ENCODE results near the gene GPRIN2. TPM values are rescaled to one million over a fixed set of nuclear protein-coding genes. Genes with fewer than 3 reads are reported as not detected.

The GPRIN2 gene
- total RNA-seq, 3 donors from 2014 or later: 5.9 to 6.9 TPM; not detected in 1

GRCh38 chr10:46545861-46546590, 10.4 kb downstream of the GPRIN2 start:
- H3K36me3 ChIP-seq: no peaks in the 10 kb centered on the region
- no peak for DNase-seq (ENCODE audit: low spot score in 2 of 2)
- intact Hi-C loops (cut with DNase I; ENCODE audit: low total_unique reads): no loop called here
- H3K27ac ChIP-seq: no peak overlapping the region
- H3K4me3 ChIP-seq: no peak overlapping the region
- H3K4me1 ChIP-seq: no peaks in the 10 kb centered on the region
- no peak for TF ChIP-seq POLR2A (IDR thresholded peaks at IDR 0.05)
- H3K9me3 ChIP-seq: no peaks in the 10 kb centered on the region
- H3K27me3 ChIP-seq: no peaks in the 10 kb centered on the region

DNA sequence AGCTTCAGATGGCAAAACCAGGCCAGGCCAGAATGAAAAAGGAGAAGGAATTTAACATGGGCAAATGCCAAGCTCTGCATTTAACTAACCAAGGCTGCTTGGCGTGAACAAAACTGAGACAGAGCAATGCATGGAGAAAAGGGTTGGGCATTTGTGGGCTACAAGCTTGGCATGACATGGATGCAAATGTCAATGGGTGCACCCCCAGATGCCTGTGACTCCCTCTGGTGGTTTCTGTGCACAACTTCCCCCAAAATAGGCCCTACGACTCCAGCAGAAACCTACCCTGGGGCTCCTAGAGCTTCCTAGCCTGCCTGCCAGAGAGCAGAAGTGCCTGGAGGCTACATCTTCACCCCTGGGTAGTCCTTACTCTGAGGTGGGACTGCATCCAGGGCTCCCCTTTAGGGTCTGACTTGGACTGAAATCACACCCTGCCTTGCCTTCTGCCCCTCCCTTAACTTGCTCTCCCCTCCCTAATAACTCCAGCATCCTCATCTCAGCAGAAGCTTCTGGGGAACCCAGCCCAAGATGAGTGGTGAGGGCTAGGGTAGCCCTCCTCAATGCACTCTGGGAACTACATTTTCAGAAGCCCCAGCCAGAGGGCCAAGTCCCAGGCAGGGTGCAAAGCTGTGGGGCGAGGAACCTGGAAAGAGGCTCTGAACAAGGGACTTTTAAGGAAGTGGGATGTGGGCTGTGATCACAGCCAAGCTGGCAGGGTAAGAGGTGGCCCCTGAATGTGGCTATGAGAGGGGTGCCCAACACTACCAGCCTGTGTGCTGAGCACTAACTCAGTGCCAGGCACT, 11.3 kb downstream of the GPRIN2 start:
- Histone ChIP-seq H3K27ac (no peak overlapping the region), H3K9me3 (no peaks in the 10 kb centered on the region), H3K4me1 (no peaks in the 10 kb centered on the region), H3K36me3 (no peaks in the 10 kb centered on the region), H3K4me3 (no peak overlapping the region), H3K27me3 (no peaks in the 10 kb centered on the region)
- DNase-seq (ENCODE audit: low spot score in 2 of 2): no peak
- TF ChIP-seq, protein P1, sequence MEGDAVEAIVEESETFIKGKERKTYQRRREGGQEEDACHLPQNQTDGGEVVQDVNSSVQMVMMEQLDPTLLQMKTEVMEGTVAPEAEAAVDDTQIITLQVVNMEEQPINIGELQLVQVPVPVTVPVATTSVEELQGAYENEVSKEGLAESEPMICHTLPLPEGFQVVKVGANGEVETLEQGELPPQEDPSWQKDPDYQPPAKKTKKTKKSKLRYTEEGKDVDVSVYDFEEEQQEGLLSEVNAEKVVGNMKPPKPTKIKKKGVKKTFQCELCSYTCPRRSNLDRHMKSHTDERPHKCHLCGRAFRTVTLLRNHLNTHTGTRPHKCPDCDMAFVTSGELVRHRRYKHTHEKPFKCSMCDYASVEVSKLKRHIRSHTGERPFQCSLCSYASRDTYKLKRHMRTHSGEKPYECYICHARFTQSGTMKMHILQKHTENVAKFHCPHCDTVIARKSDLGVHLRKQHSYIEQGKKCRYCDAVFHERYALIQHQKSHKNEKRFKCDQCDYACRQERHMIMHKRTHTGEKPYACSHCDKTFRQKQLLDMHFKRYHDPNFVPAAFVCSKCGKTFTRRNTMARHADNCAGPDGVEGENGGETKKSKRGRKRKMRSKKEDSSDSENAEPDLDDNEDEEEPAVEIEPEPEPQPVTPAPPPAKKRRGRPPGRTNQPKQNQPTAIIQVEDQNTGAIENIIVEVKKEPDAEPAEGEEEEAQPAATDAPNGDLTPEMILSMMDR (IDR thresholded peaks at IDR 0.05): peak in 1 of 3 donors; percentile 14
- TF ChIP-seq POLR2A (IDR thresholded peaks at IDR 0.05) (no peak), POLR2AphosphoS5 (IDR thresholded peaks at IDR 0.05) (no peak)
- intact Hi-C loops (cut with DNase I; ENCODE audit: low total_unique reads): no loop called here

DNA sequence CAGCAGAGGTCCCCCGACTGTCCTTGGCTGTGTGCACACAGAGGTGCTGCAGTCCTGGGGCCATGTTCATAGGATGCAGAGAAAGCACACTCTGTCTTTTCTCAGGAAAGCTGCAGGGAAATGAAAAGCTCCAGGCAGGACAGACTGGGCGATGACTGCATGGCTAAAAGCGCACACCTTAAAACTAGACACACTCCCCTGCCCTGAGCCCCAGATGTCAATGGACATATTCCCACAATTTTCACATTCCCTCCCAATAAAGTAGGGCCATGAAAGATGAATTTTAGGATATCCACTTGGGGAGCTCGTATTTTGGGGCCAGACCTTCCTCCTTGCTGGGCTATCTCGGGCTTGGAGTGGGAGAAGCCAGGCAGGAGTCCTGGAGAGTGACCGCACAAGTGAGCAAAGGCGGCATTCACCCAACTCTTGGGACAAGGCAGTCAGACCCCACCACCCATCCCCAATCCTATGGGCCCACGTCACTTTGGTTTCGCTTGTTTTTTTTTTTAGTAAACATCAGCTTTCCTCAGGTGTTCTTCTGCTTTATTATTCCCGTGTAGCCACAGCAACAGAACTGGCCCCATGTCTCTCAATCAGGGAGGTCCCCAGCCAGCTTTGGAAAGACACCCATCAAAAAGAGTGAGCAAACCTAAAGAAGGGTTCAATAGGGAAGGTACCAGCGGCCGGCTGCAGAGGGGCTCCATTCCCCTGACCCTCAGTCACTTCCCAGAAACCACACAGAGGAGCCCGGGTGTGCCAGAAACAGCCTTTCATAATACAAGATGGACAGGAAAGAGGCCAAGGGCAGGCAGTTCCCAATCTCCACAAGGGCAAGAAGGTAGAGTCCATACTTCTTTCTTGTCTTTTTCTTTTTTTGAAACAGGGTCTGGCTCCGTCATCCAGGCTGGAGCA, 12.7 kb downstream of the GPRIN2 start:
- intact Hi-C loops (cut with DNase I; ENCODE audit: low total_unique reads): no loop called here

DNA sequence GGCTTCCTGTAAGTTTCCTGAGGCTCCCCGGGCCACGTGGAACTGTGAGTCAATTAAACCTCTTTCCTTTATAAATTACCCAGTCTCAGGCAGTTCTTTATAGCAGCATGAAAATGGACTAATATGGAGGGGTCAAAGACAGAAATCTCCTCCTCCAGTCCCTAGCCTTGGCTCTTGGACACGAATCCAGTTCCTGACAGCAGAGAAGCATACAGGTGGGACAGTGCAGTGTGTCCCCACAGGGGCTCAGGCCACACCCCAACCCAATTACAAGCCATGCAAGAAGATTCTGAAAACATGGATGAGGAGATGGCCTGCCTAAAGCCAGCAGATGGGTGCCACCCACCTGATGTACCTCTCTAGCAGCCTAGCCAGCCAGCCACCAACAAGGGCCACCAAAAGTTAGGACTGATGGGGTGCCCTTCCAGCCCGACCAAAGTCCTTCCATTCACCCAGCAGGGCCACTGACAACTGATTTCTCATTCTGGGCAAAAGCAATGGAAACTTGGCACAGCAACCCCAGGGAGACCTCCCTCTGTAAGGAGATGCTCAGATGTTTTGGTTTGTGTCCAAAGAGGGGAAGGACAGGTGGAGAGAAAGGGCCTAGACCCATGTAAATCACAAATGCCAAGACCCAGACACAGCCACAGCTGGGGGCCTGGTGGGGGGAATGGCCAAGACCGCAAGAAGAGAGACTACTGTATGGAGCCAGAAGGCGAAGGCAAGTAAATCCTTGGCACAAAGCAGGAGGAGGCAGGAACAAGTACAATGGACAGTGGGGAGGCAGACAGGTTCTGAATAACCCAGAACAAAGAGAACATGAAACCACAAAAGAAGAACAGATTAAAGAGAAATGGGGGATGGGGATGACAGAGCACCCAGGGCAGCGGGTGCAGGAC, 13.6 kb downstream of the GPRIN2 start:
- Histone ChIP-seq H3K36me3 (no peaks in the 10 kb centered on the region), H3K9me3 (no peaks in the 10 kb centered on the region), H3K27ac (no peak overlapping the region), H3K27me3 (no peaks in the 10 kb centered on the region), H3K4me1 (no peaks in the 10 kb centered on the region), H3K4me3 (no peak overlapping the region)
- intact Hi-C loops (cut with DNase I; ENCODE audit: low total_unique reads): no loop called here
- peak in 1 of 2 donors; percentile 47 for DNase-seq (ENCODE audit: low spot score in 2 of 2)
- TF ChIP-seq POLR2A (IDR thresholded peaks at IDR 0.05) (no peak), POLR2AphosphoS5 (IDR thresholded peaks at IDR 0.05) (no peak)
- TF ChIP-seq, protein P1 (IDR thresholded peaks at IDR 0.05): no peak

More for the DNA sequence above, 12.7 kb downstream of the GPRIN2 start:
- no peaks in the 10 kb centered on the region for H3K27me3 ChIP-seq
- no peak overlapping the region for H3K4me3 ChIP-seq
- DNase-seq (ENCODE audit: low spot score in 2 of 2): peak in 1 of 2 donors; percentile 37
- H3K27ac ChIP-seq: no peak overlapping the region
- TF ChIP-seq POLR2AphosphoS5 (IDR thresholded peaks at IDR 0.05) (no peak), POLR2A (IDR thresholded peaks at IDR 0.05) (no peak)
- TF ChIP-seq, protein P1 (IDR thresholded peaks at IDR 0.05): no peak
- H3K9me3 ChIP-seq: no peaks in the 10 kb centered on the region
- H3K4me1 ChIP-seq: no peaks in the 10 kb centered on the region
- no peaks in the 10 kb centered on the region for H3K36me3 ChIP-seq
